MM.1S (cell line): ENCODE results near the gene TMEM37.

Source experiments
- DNase-seq: peaks from one replicate; pipeline ENCODE4 v3.0.0-alpha.2; 2015
- H2AFZ ChIP-seq: fragments of 300-600 bp; sonication (generic); 2 replicates; pipeline ENCODE4 v1.6.0; 2016; ENCODE audit warnings: antibody characterized with exemption, low read length
- H3F3A ChIP-seq: fragments of 300-600 bp; sonication (generic); 2 replicates; pipeline ENCODE4 v1.6.1; 2016; ENCODE audit warnings: mild to moderate bottlenecking, antibody characterized with exemption, low read length, moderate library complexity, mixed read lengths; ENCODE audit not compliant: insufficient read depth
- H3K27ac ChIP-seq: fragments of 300-600 bp; sonication (generic); 2 replicates; pipeline ENCODE4 v1.5.1; 2016; ENCODE audit warnings: mild to moderate bottlenecking, low read length
- H3K27me3 ChIP-seq: fragments of 300-600 bp; sonication (generic); replicated peaks from 2 replicates; pipeline ENCODE4 v1.6.0; 2016; ENCODE audit warnings: low read length; ENCODE audit not compliant: insufficient read depth
- H3K36me3 ChIP-seq: fragments of 300-600 bp; sonication (generic); replicated peaks from 2 replicates; pipeline ENCODE4 v1.6.1; 2016; ENCODE audit warnings: mild to moderate bottlenecking, low read length, mixed read lengths; ENCODE audit not compliant: insufficient read depth
- H3K4me1 ChIP-seq: fragments of 300-600 bp; sonication (generic); 2 replicates; pipeline ENCODE4 v1.6.1; 2016; ENCODE audit warnings: low read length, mixed read lengths
- H3K4me2 ChIP-seq: fragments of 300-600 bp; sonication (generic); 2 replicates; pipeline ENCODE4 v1.6.0; 2016; ENCODE audit warnings: low read depth, low read length
- H3K4me3 ChIP-seq: fragments of 300-600 bp; sonication (generic); 2 replicates; pipeline ENCODE4 v1.5.1; 2016; ENCODE audit warnings: low read length, mixed read lengths
- H3K79me2 ChIP-seq: fragments of 300-600 bp; sonication (generic); 2 replicates; pipeline ENCODE4 v1.6.1; 2016; ENCODE audit warnings: mixed run types, low read length, mixed read lengths
- H3K9ac ChIP-seq: fragments of 300-600 bp; sonication (generic); 2 replicates; pipeline ENCODE4 v1.6.1; 2016; ENCODE audit warnings: low read length, mixed read lengths
- H3K9me2 ChIP-seq: fragments of 300-600 bp; sonication (generic); replicated peaks from 2 replicates; pipeline ENCODE4 v1.6.1; 2016; ENCODE audit warnings: mild to moderate bottlenecking, low read length, mixed read lengths; ENCODE audit not compliant: insufficient read depth
- H3K9me3 ChIP-seq: fragments of 300-600 bp; sonication (generic); replicated peaks from 2 replicates; pipeline ENCODE4 v1.6.1; 2016; ENCODE audit warnings: mild to moderate bottlenecking, low read length, mixed read lengths; ENCODE audit not compliant: insufficient read depth
- H4K20me1 ChIP-seq: fragments of 300-600 bp; sonication (generic); 2 replicates; pipeline ENCODE4 v1.6.1; 2016; ENCODE audit warnings: mild to moderate bottlenecking, low read length, moderate library complexity, mixed read lengths; ENCODE audit not compliant: insufficient read depth
- EZH2 ChIP-seq: fragments of 300-600 bp; sonication (generic); optimal IDR thresholded peaks from 2 replicates; pipeline ENCODE3; 2017; ENCODE audit warnings: low read depth, mild to moderate bottlenecking, antibody characterized with exemption, low read length, mixed read lengths
- EZH2phosphoT487 ChIP-seq: fragments of 300-600 bp; sonication (generic); IDR thresholded peaks from 2 replicates; pipeline ENCODE4 v1.6.1; 2018; ENCODE audit warnings: antibody characterized with exemption, low read length
- TF ChIP-seq, protein P1 (sequence below): fragments of 300-600 bp; sonication (generic); IDR thresholded peaks from 2 replicates; pipeline ENCODE4 v1.5.1; 2016; ENCODE audit warnings: antibody characterized with exemption, low read length, mixed read lengths

TMEM37 gene

DNA sequence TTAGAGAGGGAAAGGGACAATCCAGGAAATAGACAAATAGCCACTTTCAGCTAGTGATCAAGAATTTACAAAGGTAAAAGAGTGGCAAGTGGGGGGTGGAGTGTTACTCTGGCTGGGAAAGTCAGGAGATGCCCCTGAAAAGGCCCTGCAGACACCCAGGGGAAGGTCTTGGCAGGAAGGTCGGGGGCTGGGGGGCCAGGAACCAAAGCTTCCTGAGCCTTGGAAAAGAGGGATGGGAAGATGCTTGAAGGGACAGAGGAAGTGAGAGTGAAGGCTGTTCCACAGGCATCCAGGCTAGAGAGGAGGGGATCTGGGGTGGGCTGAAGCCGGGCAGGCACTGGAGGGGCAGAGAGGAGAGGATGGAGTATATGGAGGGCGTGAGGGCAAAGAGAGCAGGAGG is 3.9 kb upstream of the TMEM37 start:
- no peak overlapping the region for H3K9ac ChIP-seq
- H3F3A ChIP-seq: peaks cover 20% of the 10 kb centered on the region
- no peak for DNase-seq
- TF ChIP-seq EZH2 (no peak), EZH2phosphoT487 (no peak)
- TF ChIP-seq, protein P1, sequence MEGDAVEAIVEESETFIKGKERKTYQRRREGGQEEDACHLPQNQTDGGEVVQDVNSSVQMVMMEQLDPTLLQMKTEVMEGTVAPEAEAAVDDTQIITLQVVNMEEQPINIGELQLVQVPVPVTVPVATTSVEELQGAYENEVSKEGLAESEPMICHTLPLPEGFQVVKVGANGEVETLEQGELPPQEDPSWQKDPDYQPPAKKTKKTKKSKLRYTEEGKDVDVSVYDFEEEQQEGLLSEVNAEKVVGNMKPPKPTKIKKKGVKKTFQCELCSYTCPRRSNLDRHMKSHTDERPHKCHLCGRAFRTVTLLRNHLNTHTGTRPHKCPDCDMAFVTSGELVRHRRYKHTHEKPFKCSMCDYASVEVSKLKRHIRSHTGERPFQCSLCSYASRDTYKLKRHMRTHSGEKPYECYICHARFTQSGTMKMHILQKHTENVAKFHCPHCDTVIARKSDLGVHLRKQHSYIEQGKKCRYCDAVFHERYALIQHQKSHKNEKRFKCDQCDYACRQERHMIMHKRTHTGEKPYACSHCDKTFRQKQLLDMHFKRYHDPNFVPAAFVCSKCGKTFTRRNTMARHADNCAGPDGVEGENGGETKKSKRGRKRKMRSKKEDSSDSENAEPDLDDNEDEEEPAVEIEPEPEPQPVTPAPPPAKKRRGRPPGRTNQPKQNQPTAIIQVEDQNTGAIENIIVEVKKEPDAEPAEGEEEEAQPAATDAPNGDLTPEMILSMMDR: no peak
- peaks cover 25% of the 10 kb centered on the region for H3K4me1 ChIP-seq
- no peak overlapping the region for H3K4me3 ChIP-seq
- H3K27me3 ChIP-seq: no peaks in the 10 kb centered on the region
- H3K9me3 ChIP-seq: no peaks in the 10 kb centered on the region
- no peaks in the 10 kb centered on the region for H4K20me1 ChIP-seq
- no peaks in the 10 kb centered on the region for H3K79me2 ChIP-seq
- H3K4me2 ChIP-seq: no peak overlapping the region
- H3K36me3 ChIP-seq: no peaks in the 10 kb centered on the region
- H2AFZ ChIP-seq: no peak overlapping the region
- no peaks in the 10 kb centered on the region for H3K9me2 ChIP-seq
- no peak overlapping the region for H3K27ac ChIP-seq

GRCh38 chr2:119428488-119429224 is 3.0 kb upstream of the TMEM37 start:
- Histone ChIP-seq H3K79me2 (no peaks in the 10 kb centered on the region), H3K9ac (no peak overlapping the region), H2AFZ (no peak overlapping the region), H3K4me1 (peaks cover 25% of the 10 kb centered on the region), H3K9me3 (no peaks in the 10 kb centered on the region), H3K9me2 (no peaks in the 10 kb centered on the region), H4K20me1 (no peaks in the 10 kb centered on the region), H3K4me2 (no peak overlapping the region), H3K27ac (no peak overlapping the region), H3F3A (peaks cover 20% of the 10 kb centered on the region), H3K36me3 (no peaks in the 10 kb centered on the region), H3K4me3 (no peak overlapping the region), H3K27me3 (no peaks in the 10 kb centered on the region)
- no peak for DNase-seq
- TF ChIP-seq EZH2: no peak
- TF ChIP-seq, protein P1: no peak
- TF ChIP-seq EZH2phosphoT487: no peak

GRCh38 chr2:119429225-119429981 is 2.3 kb upstream of the TMEM37 start:
- Histone ChIP-seq H3K9me2 (no peaks in the 10 kb centered on the region), H3F3A (peaks cover 20% of the 10 kb centered on the region), H4K20me1 (no peaks in the 10 kb centered on the region), H3K4me1 (peaks cover 25% of the 10 kb centered on the region), H3K79me2 (no peaks in the 10 kb centered on the region), H3K4me3 (no peak overlapping the region), H3K36me3 (no peaks in the 10 kb centered on the region), H3K4me2 (peak overlapping the region; percentile 41; the same call in 1 of the 2 replicates), H3K27ac (peak overlapping the region; percentile 48; the same call in 1 of the 2 replicates), H2AFZ (no peak overlapping the region), H3K9me3 (no peaks in the 10 kb centered on the region), H3K27me3 (no peaks in the 10 kb centered on the region), H3K9ac (no peak overlapping the region)
- TF ChIP-seq, protein P1: no peak
- TF ChIP-seq EZH2 (no peak), EZH2phosphoT487 (no peak)
- DNase-seq: peak; percentile 61
